GM19452 (cell line): ENCODE results near the gene ACBD4.

Experiments used
- ATAC-seq: cut with Tn5 transposase; IDR thresholded peaks from one replicate; pipeline ENCODE4 v1.9.1; 2021; ENCODE audit not compliant: unreplicated experiment

Gene ACBD4

GRCh38 chr17:45184144-45184543 lies 48.7 kb downstream of the ACBD4 start:
- no peak for ATAC-seq

- no peak for ATAC-seq
Measured at GRCh38 chr17:45186801-45187354, 51.4 kb downstream of the ACBD4 start.

- no peak for ATAC-seq
Measured at GRCh38 chr17:45189009-45189408, 53.5 kb downstream of the ACBD4 start.

DNA sequence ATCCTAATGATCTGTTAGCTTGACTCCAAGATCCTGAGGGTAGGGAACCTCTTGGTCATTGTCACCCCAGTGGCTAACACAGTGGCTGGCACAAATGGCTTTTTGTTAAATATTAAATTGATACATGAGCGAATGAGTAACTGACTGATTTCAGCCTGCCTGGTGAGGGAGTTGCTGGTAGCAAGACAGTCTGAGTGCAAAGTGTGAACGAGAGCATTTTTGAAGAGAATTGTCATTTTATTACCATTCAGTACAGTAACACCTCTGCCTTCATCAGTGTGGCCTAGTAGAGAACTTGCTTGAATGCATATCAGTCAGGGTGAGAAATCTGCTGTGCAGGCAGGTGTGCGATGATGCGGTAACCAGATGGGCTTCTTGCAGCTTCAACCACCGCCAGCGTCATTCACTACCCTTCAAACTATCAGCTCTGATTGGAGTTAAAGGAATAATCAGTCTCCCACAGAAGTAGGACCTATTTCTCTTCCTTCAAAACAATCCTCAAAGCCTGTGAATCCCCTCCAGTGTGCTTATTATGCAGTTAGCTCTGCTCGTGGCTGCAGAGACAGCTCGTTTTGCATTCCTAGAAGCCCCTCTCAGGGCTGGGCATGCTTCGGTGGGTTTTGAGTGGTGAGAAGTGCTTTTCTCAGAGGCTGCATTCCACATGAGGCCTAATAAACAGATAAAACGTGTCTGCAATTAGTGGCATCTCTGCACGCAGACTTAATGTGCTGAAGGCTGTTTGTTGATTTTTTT lies 55.2 kb downstream of the ACBD4 start:
- no peak for ATAC-seq
